SHP77 treated with DMSO at 0.1 percent for 48 hours (cell line): ENCODE measurements around the gene ZMYND10.
A peak's percentile ranks its signal among the peaks of the same experiment; 100 is the strongest.

Source experiments
- DNase-seq: peaks from one replicate; lab custom pipeline; 2025; lab: John Stamatoyannopoulos, UW

The ZMYND10 gene

GRCh38 chr3:50370594-50370993 lies 25.1 kb upstream of the ZMYND10 start:
- DNase-seq: peak; percentile 32

GRCh38 chr3:50369012-50369670 lies 23.6 kb upstream of the ZMYND10 start:
- no peak for DNase-seq

- no peak for DNase-seq
These were observed 20.3 kb upstream of the ZMYND10 start for GRCh38 chr3:50365842-50366220.

- peak; percentile 38 for DNase-seq
These were observed 19.7 kb upstream of the ZMYND10 start for GRCh38 chr3:50365080-50365841.

GRCh38 chr3:50364573-50365079 lies 19.1 kb upstream of the ZMYND10 start:
- DNase-seq: no peak

- DNase-seq: no peak
These were observed 14.2 kb upstream of the ZMYND10 start for GRCh38 chr3:50359760-50360110.

GRCh38 chr3:50358911-50359759 lies 13.6 kb upstream of the ZMYND10 start, which contains the start of gene TMEM115:
Gene TMEM115, minus strand, starts transcription at chr3:50359521. Its CDS starts 458 bp downstream, at chr3:50359063.
- peak; percentile 96 for DNase-seq

GRCh38 chr3:50358355-50358910 lies 12.9 kb upstream of the ZMYND10 start:
- DNase-seq: no peak

GRCh38 chr3:50357481-50357880 lies 11.9 kb upstream of the ZMYND10 start:
- DNase-seq: no peak

GRCh38 chr3:50356553-50356952 lies 11.0 kb upstream of the ZMYND10 start:
- no peak for DNase-seq

- DNase-seq: no peak
These were observed 10.5 kb upstream of the ZMYND10 start for GRCh38 chr3:50355829-50356552.

GRCh38 chr3:50354850-50355249 lies 9.3 kb upstream of the ZMYND10 start:
- DNase-seq: no peak

GRCh38 chr3:50354186-50354764 lies 8.7 kb upstream of the ZMYND10 start:
- no peak for DNase-seq

- DNase-seq: no peak
These were observed 7.9 kb upstream of the ZMYND10 start for GRCh38 chr3:50353245-50354004.

GRCh38 chr3:50352781-50353180 lies 7.2 kb upstream of the ZMYND10 start:
- DNase-seq: no peak

GRCh38 chr3:50351323-50351697 lies 5.8 kb upstream of the ZMYND10 start:
- DNase-seq: no peak

GRCh38 chr3:50350527-50351322 lies 5.2 kb upstream of the ZMYND10 start, which contains the start of the genes CYB561D2 and NPRL2:
Gene CYB561D2, plus strand, starts transcription at chr3:50350862. Its CDS starts 572 bp downstream, at chr3:50351434.
Gene NPRL2, minus strand, starts transcription at chr3:50350775. Its CDS starts 123 bp downstream, at chr3:50350652.
- peak; percentile 91 for DNase-seq

- no peak for DNase-seq
These were observed 4.6 kb upstream of the ZMYND10 start for GRCh38 chr3:50350213-50350526.

GRCh38 chr3:50347187-50347813 lies 1.8 kb upstream of the ZMYND10 start:
- DNase-seq: peak; percentile 49
